Bladder microvascular endothelial cell (primary cell): ENCODE results near the gene KCNK4. TPM values are rescaled to one million over a fixed set of nuclear protein-coding genes. Genes with fewer than 3 reads are reported as not detected.

Experiments
- total RNA-seq: library from RNA; depleted of rRNA; stranded (reverse); fragments of >200 nt; gene quantifications from 2 replicates; pipeline ENCODE4 v1.2.3, GENCODE V29; 2014

KCNK4 gene
- 0.25 TPM in 1 of 2 replicates, not detected in the other for total RNA-seq

GRCh38 chr11:64291262-64291751 lies at the start of gene KCNK4:
Gene KCNK4 (plus strand): TSS chr11:64291302. CDS start chr11:64293019, 1,717 bp downstream.

GRCh38 chr11:64246871-64247728 lies 44.0 kb upstream of the KCNK4 start, which contains the start of gene PPP1R14B:
Gene PPP1R14B (minus strand): TSS chr11:64246943. CDS start chr11:64246673, 270 bp downstream.

DNA sequence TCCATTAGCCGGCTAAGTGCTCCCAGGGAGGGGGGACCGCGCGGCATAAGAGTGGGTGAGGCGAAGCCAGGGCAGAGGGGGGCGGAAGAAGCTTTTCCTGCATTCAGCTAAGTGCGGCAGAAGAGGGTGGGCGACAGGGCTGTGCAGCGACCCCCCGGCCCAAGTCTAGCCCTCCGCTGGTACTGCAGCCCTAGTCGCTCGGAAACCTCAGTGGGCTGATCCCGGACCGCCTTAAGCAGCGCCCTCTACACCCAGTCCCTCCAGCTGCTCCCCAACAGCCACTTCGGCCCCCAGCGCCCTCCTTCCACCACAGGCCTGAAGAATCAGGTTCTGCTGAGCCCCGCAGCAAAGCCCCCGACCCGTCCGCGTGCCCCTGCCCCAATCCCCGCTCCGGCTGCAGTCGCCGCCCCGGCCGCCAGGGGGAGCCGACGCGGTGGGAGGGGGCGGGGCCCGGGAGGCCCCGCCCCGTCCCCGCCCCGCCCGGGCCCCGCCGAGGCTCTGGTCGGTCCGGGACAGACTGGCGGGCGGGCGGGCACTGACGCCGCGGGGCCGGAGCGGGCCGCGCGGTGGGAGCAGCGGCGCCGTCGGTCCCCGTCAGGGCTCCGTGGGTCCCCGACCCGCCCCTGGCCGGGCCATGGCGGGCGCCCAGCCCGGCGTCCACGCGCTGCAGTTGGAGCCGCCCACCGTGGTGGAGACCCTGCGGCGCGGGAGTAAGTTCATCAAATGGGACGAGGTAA lies 39.9 kb upstream of the KCNK4 start, which contains the start of gene PLCB3:
PLCB3 (plus strand) TSS at position 515 of the 737 bp plus-strand sequence; CDS start at position 635, 120 bp downstream.

GRCh38 chr11:64284048-64284961 lies 6.8 kb upstream of the KCNK4 start, which contains the start of gene BAD:
Gene BAD (minus strand): TSS chr11:64284665. CDS start chr11:64284368, 297 bp downstream.

DNA sequence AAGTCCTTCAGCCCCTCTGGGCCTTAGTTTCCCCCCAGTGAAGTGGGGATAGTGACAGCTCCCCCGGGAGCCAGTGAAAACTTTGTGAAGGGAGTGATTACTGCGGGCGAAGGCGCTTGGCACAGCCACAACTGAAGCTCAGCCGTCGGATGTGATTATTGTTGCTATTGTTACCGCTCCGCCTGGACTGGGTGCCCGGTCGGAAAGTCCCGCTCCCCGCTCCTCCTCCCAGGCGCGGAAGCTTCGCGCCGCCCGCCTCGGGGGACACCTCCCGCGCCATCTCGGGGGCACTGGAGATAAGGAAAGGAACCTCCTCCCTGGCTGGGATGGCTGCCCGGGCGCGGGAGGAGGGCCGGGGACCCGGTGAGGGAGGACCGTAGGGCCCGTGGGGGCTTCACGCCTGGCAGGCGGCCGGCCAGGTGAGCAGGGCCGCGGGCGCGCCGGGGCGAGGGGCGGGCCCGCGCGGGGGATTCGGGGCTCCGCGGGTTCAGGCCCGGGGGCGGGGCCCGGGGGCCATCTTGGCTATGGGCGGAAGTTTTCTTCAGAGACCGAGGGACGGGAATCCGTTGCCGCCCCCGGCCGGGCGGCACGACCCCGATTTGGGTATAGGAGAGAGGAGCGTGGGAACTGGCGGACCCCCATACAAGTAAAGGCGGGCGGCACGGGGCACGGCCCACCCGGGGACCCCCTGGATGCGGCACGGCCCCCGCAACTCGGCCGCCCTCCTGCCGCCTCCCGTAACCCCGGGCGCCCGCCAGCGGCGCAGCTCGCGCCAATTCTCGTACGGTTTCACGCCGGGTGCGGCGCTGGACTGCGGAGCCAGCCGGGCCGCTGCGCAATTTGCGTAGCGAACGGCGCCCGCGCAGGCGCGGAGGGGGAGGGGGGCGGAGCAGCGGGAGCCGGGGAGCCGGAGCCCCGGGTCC lies 5.9 kb upstream of the KCNK4 start, which contains the start of gene GPR137:
GPR137 (plus strand) TSS at position 887 of the 923 bp plus-strand sequence. CDS start 677 bp downstream, outside the sequence.

GRCh38 chr11:64299847-64300648 lies 8.9 kb downstream of the KCNK4 start, which contains the start of gene CATSPERZ:
Gene CATSPERZ (plus strand): TSS chr11:64300358. CDS start chr11:64300411, 53 bp downstream.

DNA sequence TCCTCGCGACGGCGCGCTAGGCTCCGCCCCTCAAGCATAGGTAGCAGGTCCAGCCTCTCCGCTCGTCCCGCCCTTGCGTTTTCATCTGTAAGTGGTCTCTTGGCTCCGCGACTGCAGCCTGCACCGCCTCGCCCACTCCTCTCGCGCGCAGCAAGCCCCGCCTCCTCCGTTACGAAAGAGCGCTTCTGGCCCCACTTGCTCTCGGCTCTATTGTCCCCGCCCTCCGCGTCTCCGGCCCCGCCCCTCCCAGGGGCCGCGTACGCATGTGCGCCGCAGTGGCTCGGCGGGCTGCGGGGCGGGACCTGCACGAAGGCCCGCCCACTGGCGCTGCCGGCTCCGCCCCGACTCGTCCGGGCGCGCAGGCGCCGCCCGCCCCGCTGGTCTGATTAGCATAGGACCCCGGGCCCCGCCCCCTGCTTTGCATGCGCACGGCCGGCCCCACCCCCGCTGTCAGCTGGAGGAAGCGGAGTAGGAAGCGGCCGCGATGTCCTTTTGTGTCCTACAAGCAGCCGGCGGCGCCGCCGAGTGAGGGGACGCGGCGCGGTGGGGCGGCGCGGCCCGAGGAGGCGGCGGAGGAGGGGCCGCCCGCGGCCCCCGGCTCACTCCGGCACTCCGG lies 14.1 kb downstream of the KCNK4 start, which contains the start of gene ESRRA:
ESRRA (plus strand) TSS at position 450 of the 616 bp plus-strand sequence. CDS start 1,656 bp downstream, outside the sequence.

GRCh38 chr11:64317325-64317960 lies 26.3 kb downstream of the KCNK4 start, which contains the start of gene TRMT112:
Gene TRMT112 (minus strand): TSS chr11:64317559. CDS start chr11:64317526, 33 bp downstream.

DNA sequence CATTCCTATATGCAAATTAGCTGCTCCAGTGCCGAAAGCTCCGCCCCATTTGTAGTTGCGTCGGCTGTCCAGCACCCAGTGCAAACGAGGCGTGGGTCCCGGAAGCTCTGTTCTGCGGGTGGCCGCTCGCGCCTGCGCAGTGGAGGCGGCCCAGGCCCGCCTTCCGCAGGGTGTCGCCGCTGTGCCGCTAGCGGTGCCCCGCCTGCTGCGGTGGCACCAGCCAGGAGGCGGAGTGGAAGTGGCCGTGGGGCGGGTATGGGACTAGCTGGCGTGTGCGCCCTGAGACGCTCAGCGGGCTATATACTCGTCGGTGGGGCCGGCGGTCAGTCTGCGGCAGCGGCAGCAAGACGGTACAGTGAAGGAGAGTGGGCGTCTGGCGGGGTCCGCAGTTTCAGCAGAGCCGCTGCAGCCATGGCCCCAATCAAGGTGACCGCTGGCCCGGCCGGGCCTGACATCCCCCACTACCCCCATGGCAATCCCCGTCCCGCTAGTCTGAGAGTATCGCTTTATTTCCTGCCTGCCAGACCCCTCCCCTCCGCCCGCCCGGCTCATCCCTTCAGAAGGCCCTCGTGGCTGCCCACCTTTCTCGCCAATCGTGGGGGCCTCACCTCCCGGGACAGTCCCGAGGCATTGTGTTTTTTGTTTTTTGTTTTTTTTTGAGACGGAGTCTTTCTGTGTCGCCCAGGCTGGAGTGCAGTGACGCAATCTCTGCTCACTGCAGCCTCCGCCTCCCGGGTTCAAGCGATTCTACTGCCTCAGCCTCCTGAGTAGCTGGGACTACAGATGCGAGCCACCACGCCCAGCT lies 27.1 kb downstream of the KCNK4 start, which contains the start of gene PRDX5:
PRDX5 (plus strand) TSS at position 161 of the 805 bp plus-strand sequence; CDS start at position 256, 95 bp downstream.

DNA sequence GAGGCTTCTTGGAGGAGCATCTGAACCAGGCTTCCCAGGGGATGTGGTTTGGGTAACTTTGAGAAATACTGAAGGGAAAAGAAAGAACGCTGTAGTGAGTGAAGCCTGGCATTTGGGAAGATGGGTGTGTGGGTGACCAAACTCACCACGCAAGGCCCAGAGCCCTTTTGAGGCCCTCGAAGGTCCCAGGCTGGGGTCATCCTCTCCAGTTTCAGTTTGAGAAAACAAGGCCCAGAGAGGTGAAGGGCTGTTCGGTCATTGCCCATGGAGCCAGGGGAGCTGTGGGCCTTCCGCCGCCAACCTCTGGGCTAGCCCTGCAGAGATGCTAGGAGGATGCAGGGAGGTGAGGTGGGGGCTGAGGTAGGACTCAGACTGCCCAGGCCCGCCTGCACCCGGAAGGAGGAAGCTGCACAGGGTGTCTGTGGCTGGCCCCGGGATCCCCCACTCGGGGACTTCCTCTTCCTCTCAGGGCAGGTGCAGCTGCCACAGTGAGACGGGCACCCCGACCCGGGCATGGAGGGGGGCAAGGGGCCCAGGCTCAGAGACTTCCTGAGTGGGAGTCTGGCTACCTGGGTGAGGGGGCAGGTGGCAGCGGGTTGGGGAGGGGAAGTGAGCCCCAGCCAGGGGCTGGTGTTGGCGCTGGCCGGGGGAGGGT lies 48.8 kb downstream of the KCNK4 start, which contains the start of gene CCDC88B:
CCDC88B (plus strand) TSS at position 451 of the 655 bp plus-strand sequence; CDS start at position 514, 63 bp downstream.

Other genes with a start within 250 kb of the KCNK4 start
- 18.3 and 34.4 TPM in 2 replicates for gene MACROD1, start 125.2 kb upstream of the KCNK4 start, total RNA-seq
- gene STIP1, start 105.1 kb upstream of the KCNK4 start, total RNA-seq: 135 and 189 TPM in 2 replicates
- gene FERMT3, start 84.6 kb upstream of the KCNK4 start, total RNA-seq: 2.8 and 6.4 TPM in 2 replicates
- 18.3 and 24.8 TPM in 2 replicates for gene TRPT1, start 65.1 kb upstream of the KCNK4 start, total RNA-seq
- gene NUDT22, start 65.0 kb upstream of the KCNK4 start, total RNA-seq: 26.7 and 30.4 TPM in 2 replicates
- gene DNAJC4, start 60.8 kb upstream of the KCNK4 start, total RNA-seq: 9.9 and 12.9 TPM in 2 replicates
- gene VEGFB, start 56.7 kb upstream of the KCNK4 start, total RNA-seq: 18.5 and 20.9 TPM in 2 replicates
- 53.8 and 53.9 TPM in 2 replicates for gene FKBP2, start 50.2 kb upstream of the KCNK4 start, total RNA-seq
- gene PPP1R14B, start 44.4 kb upstream of the KCNK4 start, total RNA-seq: 207 and 216 TPM in 2 replicates
- gene PLCB3, start 39.8 kb upstream of the KCNK4 start, total RNA-seq: 31.7 and 45.7 TPM in 2 replicates
- 39.1 and 60.1 TPM in 2 replicates for gene BAD, start 6.6 kb upstream of the KCNK4 start, total RNA-seq
- gene GPR137, start 5.5 kb upstream of the KCNK4 start, total RNA-seq: 6.5 and 17.1 TPM in 2 replicates
- 0.49 TPM in 1 of 2 replicates, not detected in the other for gene CATSPERZ, start 9.1 kb downstream of the KCNK4 start, total RNA-seq
- 35.3 and 42.1 TPM in 2 replicates for gene ESRRA, start 14.2 kb downstream of the KCNK4 start, total RNA-seq
- gene TRMT112, start 26.3 kb downstream of the KCNK4 start, total RNA-seq: 174 and 263 TPM in 2 replicates
- 172 and 230 TPM in 2 replicates for gene PRDX5, start 26.8 kb downstream of the KCNK4 start, total RNA-seq
- gene CCDC88B, start 48.9 kb downstream of the KCNK4 start, total RNA-seq: 1.1 and 2.4 TPM in 2 replicates
- 27.2 and 44.3 TPM in 2 replicates for gene RPS6KA4, start 67.9 kb downstream of the KCNK4 start, total RNA-seq